Activated CD4-positive, alpha-beta memory T cell treated with anti-CD3 and anti-CD28 coated beads, Interleukin-2, amount 10 ng/mL, durations not matched to agents 7 days and 5 days (primary cell): ENCODE results near the gene SCCPDH. TPM values are rescaled to one million over a fixed set of nuclear protein-coding genes. Genes with fewer than 3 reads are reported as not detected.

ENCODE experiments used
- CTCF ChIA-PET: fragments of 350-600 bp; sonication (Branson Sonifier 250); formaldehyde crosslinking; loops from one replicate; lab custom pipeline; 2021; ENCODE audit warnings: antibody characterized with exemption, inconsistent platforms; lab: Charles Lee
- POLR2A ChIA-PET: fragments of 350-600 bp; sonication (Branson Sonifier 250); formaldehyde crosslinking; loops from one replicate; lab custom pipeline; 2021; ENCODE audit warnings: antibody characterized with exemption; lab: Charles Lee
- DNase-seq: peaks from one replicate; pipeline ENCODE4 v3.0.0-alpha.2; 2020
- H3K27ac Mint-ChIP-seq: one replicate; pipeline ENCODE4 v1.8.0; 2021; ENCODE audit warnings: mild to moderate bottlenecking, mixed read lengths
- H3K27me3 Mint-ChIP-seq: one replicate; pipeline ENCODE4 v1.8.0; 2021; ENCODE audit warnings: mixed read lengths
- H3K36me3 Mint-ChIP-seq: one replicate; pipeline ENCODE4 v1.8.0; 2021; ENCODE audit warnings: low read depth, mixed read lengths
- H3K4me1 Mint-ChIP-seq: one replicate; pipeline ENCODE4 v1.8.0; 2021; ENCODE audit warnings: mixed read lengths
- H3K4me3 Mint-ChIP-seq: one replicate; pipeline ENCODE4 v1.8.0; 2021; ENCODE audit warnings: mild to moderate bottlenecking, mixed read lengths
- H3K9me3 Mint-ChIP-seq: one replicate; pipeline ENCODE4 v1.8.0; 2021; ENCODE audit warnings: mixed read lengths
- total RNA-seq, 2 experiments: library from RNA; stranded (reverse); gene quantifications; one replicate each; pipeline ENCODE4 v1.2.3, GENCODE V29; 2021

The SCCPDH gene
- total RNA-seq, 2 experiments from 2014 or later: 7.7 to 8.1 TPM

- Mint-ChIP-seq H3K4me3 (no peak overlapping the region), H3K9me3 (peaks cover 13% of the 10 kb centered on the region), H3K27ac (no peak overlapping the region), H3K36me3 (peaks cover 2% of the 10 kb centered on the region), H3K27me3 (no peaks in the 10 kb centered on the region), H3K4me1 (peaks cover 2% of the 10 kb centered on the region)
- DNase-seq: no peak
- ChIA-PET POLR2A (no interaction called here), CTCF (no interaction called here)
These were observed 61.4 kb downstream of the SCCPDH start for GRCh38 chr1:246785494-246786111.

DNA sequence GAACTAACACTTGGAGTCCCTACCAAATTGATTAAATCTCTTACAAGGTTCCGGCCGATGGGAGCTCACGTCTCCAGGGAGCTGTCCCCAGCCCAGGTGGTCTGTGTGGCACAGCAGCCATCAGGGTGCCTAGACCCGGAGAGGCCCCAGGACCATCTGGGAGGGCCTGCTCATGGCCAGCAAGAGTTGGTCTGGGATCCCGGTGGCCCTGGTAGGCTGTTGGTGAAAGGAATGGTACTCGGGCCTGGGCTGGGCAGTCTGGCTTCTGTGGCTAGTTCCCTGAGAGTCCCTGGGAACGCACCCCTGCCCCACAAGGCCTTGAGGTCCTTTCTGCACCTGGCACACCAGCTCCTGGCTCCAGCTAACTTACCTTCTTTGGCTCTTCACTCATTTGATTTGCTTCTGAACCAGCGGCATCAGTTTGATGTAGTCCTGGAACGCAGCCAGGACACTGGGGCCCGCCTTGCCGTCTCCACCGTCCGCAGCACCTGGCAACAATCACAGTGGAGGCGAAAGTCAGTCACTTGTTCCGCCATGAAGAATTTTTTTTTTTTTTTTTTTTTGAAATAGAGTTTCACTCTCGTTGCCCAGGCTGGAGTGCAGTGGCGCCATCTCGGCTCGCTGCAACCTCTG lies 62.5 kb downstream of the SCCPDH start:
- ChIA-PET CTCF (no interaction called here), POLR2A (no interaction called here)
- peaks cover 2% of the 10 kb centered on the region for H3K36me3 Mint-ChIP-seq
- H3K4me1 Mint-ChIP-seq: peaks cover 2% of the 10 kb centered on the region
- H3K27me3 Mint-ChIP-seq: no peaks in the 10 kb centered on the region
- peaks cover 13% of the 10 kb centered on the region for H3K9me3 Mint-ChIP-seq
- H3K27ac Mint-ChIP-seq: no peak overlapping the region
- no peak for DNase-seq
- no peak overlapping the region for H3K4me3 Mint-ChIP-seq

DNA sequence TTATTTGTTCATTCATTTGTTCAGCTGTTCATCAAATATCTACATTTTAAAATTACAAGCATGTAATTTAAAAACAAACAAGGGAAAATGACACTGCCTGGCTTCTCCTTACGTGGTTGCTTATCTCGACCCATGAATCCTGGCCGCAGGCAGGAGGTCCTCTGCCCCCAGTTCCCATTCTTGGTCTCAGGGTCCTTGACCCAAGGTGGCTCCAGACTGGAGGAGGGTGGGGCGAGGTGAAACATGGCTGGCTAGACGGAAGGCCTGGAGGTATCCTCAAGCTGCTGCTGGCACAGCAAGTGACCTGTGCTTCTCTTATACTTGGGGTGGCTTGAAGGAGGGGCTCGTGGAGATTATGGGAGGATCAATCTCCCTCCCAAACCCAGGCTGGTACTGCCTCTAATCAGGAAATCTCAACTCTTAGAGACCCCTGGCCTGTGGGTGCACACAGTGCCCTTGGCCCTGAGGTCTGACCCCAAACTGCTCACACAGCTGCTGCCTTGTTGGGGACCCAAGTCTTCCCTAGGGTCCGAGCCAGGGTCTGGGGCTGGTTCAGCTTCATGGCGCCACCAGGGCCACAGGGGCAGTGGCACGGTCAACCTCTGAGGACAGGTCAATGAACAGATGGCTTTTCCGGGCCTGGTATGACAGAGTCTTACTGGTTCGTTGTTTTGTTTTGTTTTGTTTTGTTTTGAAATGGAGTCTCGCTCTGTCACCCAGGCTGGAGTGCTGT lies 63.7 kb downstream of the SCCPDH start:
- CTCF ChIA-PET: no interaction called here
- DNase-seq: no peak
- Mint-ChIP-seq H3K36me3 (peaks cover 2% of the 10 kb centered on the region), H3K4me3 (no peak overlapping the region), H3K4me1 (peaks cover 2% of the 10 kb centered on the region), H3K27ac (no peak overlapping the region), H3K27me3 (no peaks in the 10 kb centered on the region), H3K9me3 (peaks cover 13% of the 10 kb centered on the region)
- POLR2A ChIA-PET: no interaction called here

GRCh38 chr1:246788895-246789338 lies 64.7 kb downstream of the SCCPDH start:
- CTCF ChIA-PET: no interaction called here
- Mint-ChIP-seq H3K27ac (no peak overlapping the region), H3K4me1 (peaks cover 2% of the 10 kb centered on the region), H3K36me3 (peaks cover 2% of the 10 kb centered on the region), H3K27me3 (no peaks in the 10 kb centered on the region), H3K9me3 (peaks cover 13% of the 10 kb centered on the region), H3K4me3 (no peak overlapping the region)
- POLR2A ChIA-PET: no interaction called here
- DNase-seq: no peak

DNA sequence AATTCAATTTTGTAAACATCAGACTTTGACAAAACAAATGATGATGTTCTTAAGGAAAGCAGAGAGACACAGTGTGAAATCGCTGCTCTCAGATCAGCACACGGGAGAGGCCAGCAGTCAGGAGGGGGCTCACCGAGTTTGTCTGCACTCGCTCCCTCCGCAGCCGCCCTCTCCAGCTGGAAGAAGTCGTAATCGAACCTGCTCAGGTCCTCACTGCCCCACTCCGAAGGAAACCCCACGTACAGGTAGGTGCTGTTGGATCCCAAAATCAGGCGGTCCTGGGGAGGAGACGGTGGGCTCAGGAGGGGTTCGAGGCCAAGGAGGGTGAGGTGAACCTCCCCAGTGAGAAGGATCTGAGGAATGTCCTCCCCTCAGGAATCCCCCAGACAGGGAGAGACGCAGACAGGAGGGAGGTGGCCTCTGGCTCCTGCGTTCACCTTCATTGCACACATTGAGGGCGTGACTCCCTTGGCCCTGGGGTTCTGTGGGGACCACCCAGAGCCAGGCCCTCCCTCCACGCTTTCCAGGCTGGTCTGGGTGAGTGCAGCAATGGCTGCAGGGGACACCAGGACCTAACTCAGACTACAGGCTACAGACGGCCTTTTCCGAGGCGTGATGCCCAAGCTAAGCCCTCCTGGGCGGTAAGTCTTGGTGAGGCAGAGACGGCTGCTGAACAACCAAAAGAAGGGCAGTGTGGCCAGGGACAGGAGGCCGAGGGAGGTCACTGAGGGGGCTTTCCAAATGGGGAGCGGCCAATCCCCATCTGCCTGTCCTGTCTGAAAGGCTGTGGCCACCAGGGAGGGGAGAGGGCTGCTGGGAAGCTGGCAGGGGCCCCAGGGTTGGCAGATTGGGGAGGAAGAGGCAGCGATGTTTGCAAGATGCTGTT lies 65.5 kb downstream of the SCCPDH start:
- H3K4me3 Mint-ChIP-seq: no peak overlapping the region
- H3K27ac Mint-ChIP-seq: no peak overlapping the region
- H3K9me3 Mint-ChIP-seq: peaks cover 13% of the 10 kb centered on the region
- H3K27me3 Mint-ChIP-seq: no peaks in the 10 kb centered on the region
- ChIA-PET CTCF (no interaction called here), POLR2A (no interaction called here)
- H3K36me3 Mint-ChIP-seq: peaks cover 2% of the 10 kb centered on the region
- DNase-seq: no peak
- H3K4me1 Mint-ChIP-seq: peaks cover 2% of the 10 kb centered on the region

- CTCF ChIA-PET: no interaction called here
- no peaks in the 10 kb centered on the region for H3K4me1 Mint-ChIP-seq
- peaks cover 9% of the 10 kb centered on the region for H3K9me3 Mint-ChIP-seq
- POLR2A ChIA-PET: no interaction called here
- peaks cover 2% of the 10 kb centered on the region for H3K36me3 Mint-ChIP-seq
- no peaks in the 10 kb centered on the region for H3K27me3 Mint-ChIP-seq
- no peak overlapping the region for H3K27ac Mint-ChIP-seq
- no peak for DNase-seq
- no peak overlapping the region for H3K4me3 Mint-ChIP-seq
These were observed 66.2 kb downstream of the SCCPDH start for GRCh38 chr1:246790364-246790763.

GRCh38 chr1:246790833-246791232 lies 66.6 kb downstream of the SCCPDH start:
- Mint-ChIP-seq H3K27ac (no peak overlapping the region), H3K9me3 (peaks cover 5% of the 10 kb centered on the region), H3K27me3 (no peaks in the 10 kb centered on the region), H3K4me1 (no peaks in the 10 kb centered on the region), H3K4me3 (no peak overlapping the region), H3K36me3 (peaks cover 2% of the 10 kb centered on the region)
- ChIA-PET CTCF (no interaction called here), POLR2A (no interaction called here)
- DNase-seq: no peak

GRCh38 chr1:246791303-246791918 lies 67.2 kb downstream of the SCCPDH start:
- H3K9me3 Mint-ChIP-seq: peaks cover under 1% of the 10 kb centered on the region
- ChIA-PET POLR2A (no interaction called here), CTCF (no interaction called here)
- DNase-seq: no peak
- no peak overlapping the region for H3K27ac Mint-ChIP-seq
- peaks cover under 1% of the 10 kb centered on the region for H3K36me3 Mint-ChIP-seq
- no peaks in the 10 kb centered on the region for H3K27me3 Mint-ChIP-seq
- no peak overlapping the region for H3K4me3 Mint-ChIP-seq
- no peaks in the 10 kb centered on the region for H3K4me1 Mint-ChIP-seq

GRCh38 chr1:246792603-246793002 lies 68.4 kb downstream of the SCCPDH start:
- no peak overlapping the region for H3K4me3 Mint-ChIP-seq
- POLR2A ChIA-PET: no interaction called here
- H3K4me1 Mint-ChIP-seq: no peaks in the 10 kb centered on the region
- H3K27me3 Mint-ChIP-seq: no peaks in the 10 kb centered on the region
- H3K27ac Mint-ChIP-seq: no peak overlapping the region
- CTCF ChIA-PET: no interaction called here
- no peaks in the 10 kb centered on the region for H3K9me3 Mint-ChIP-seq
- no peak for DNase-seq
- H3K36me3 Mint-ChIP-seq: no peaks in the 10 kb centered on the region

DNA sequence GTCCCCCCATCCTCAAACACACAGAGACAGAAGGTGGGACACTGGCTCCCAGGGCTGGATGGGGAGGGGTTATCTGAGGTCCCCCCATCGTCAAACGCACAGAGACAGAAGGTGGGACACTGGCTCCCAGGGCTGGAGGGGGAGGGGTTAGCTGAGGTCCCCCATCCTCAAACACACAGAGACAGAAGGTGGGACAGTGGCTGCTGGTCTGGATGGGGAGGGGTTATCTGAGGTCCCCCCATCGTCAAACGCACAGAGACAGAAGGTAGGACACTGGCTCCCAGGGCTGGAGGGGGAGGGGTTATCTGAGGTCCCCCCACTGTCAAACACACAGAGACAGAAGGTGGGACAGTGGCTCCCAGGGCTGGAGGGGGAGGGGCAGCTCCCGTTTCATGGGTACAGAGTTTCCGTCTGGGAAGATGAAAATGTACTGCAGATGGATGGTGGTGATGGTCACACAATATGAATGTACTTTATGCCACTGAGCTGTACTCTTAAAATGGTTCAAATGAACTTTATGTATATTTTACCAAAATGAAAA lies 69.2 kb downstream of the SCCPDH start:
- Mint-ChIP-seq H3K27ac (no peak overlapping the region), H3K4me3 (no peak overlapping the region), H3K36me3 (no peaks in the 10 kb centered on the region), H3K4me1 (no peaks in the 10 kb centered on the region), H3K27me3 (no peaks in the 10 kb centered on the region), H3K9me3 (no peaks in the 10 kb centered on the region)
- ChIA-PET CTCF (no interaction called here), POLR2A (no interaction called here)
- no peak for DNase-seq

- Mint-ChIP-seq H3K4me3 (no peak overlapping the region), H3K9me3 (no peaks in the 10 kb centered on the region), H3K4me1 (no peaks in the 10 kb centered on the region), H3K36me3 (no peaks in the 10 kb centered on the region), H3K27ac (no peak overlapping the region), H3K27me3 (no peaks in the 10 kb centered on the region)
- CTCF ChIA-PET: no interaction called here
- POLR2A ChIA-PET: no interaction called here
- DNase-seq: no peak
These were observed 70.0 kb downstream of the SCCPDH start for GRCh38 chr1:246794048-246794827.
